Measurements from ENCODE around the gene OR11A1. TPM values are rescaled to one million over a fixed set of nuclear protein-coding genes. Genes with fewer than 3 reads are reported as not detected.

The OR11A1 gene
- not detected in 2 replicates for total RNA-seq (2014; rRNA removed)
- not detected for Bru-seq, nascent RNA
- BruChase-seq, experiment 1, labeled RNA remaining after a 6-hour chase = not detected
- not detected for BruChase-seq, experiment 2, labeled RNA remaining after a 2-hour chase
- long read RNA-seq = 0 reads

- Histone ChIP-seq H3K9me2 (replicated peaks; ENCODE audit: low read length) (no peaks in the 10 kb centered on the region), H3K9me3 (ENCODE audit: low read length) (no peaks in the 10 kb centered on the region), H3K79me2 (ENCODE audit: low read length) (no peaks in the 10 kb centered on the region), H3K27me3 (ENCODE audit: low read length) (peaks cover 44% of the 10 kb centered on the region), H3K4me2 (ENCODE audit: low read length) (no peak within 1 kb of the TSS), H3F3A (ENCODE audit: low read length, unreplicated experiment) (no peaks in the 10 kb centered on the region), H3K4me1 (ENCODE audit: insufficient read depth, low read length) (no peaks in the 10 kb centered on the region), H3K27ac (ENCODE audit: low read length) (no peak within 1 kb of the TSS), H3K36me3 (ENCODE audit: low read depth, low read length) (no peaks in the 10 kb centered on the region), H3K4me3 (ENCODE audit: low read length) (no peak within 1 kb of the TSS), H3K9ac (ENCODE audit: low read length) (no peak within 1 kb of the TSS), H2AFZ (ENCODE audit: low read length) (no peak within 1 kb of the TSS), H4K20me1 (ENCODE audit: low read length) (no peaks in the 10 kb centered on the region)
- DNase-seq = no peak
- no peak for ATAC-seq
- CTCF ChIA-PET = no interaction called here
- intact Hi-C loops (cut with micrococcal nuclease) = no loop called here
- BruUV-seq (replicated peaks) = no TSS peak
- TF ChIP-seq EZH2phosphoT487 (IDR thresholded peaks at IDR 0.05; ENCODE audit: borderline replicate concordance, low read length) (no peak), EZH2 (IDR thresholded peaks at IDR 0.05; ENCODE audit: low read length, unreplicated experiment) (no peak), CTCF (conservative IDR thresholded peaks at IDR 0.05; ENCODE audit: low read depth, low read length) (no peak)
- POLR2A ChIA-PET (ENCODE audit: unreplicated experiment) = no interaction called here
Measured at GRCh38 chr6:29456971-29457370, at the start of gene OR11A1, which contains the start of gene OR2H1. TSS of gene OR11A1 (minus strand) at chr6:29457071. CDS start at chr6:29427641, 29,430 bp downstream. TSS of gene OR2H1 (plus strand) at chr6:29457155. CDS start at chr6:29461770, 4,615 bp downstream.

GRCh38 chr6:29506446-29507067 lies 49.7 kb upstream of the OR11A1 start:
- no peaks in the 10 kb centered on the region for H3K4me1 ChIP-seq (ENCODE audit: insufficient read depth, low read length)
- intact Hi-C loops (cut with micrococcal nuclease) = no loop called here
- H3F3A ChIP-seq (ENCODE audit: low read length, unreplicated experiment) = no peaks in the 10 kb centered on the region
- ChIA-PET CTCF (no interaction called here), POLR2A (ENCODE audit: unreplicated experiment) (no interaction called here)
- H4K20me1 ChIP-seq (ENCODE audit: low read length) = no peaks in the 10 kb centered on the region
- no peaks in the 10 kb centered on the region for H3K79me2 ChIP-seq (ENCODE audit: low read length)
- H3K4me2 ChIP-seq (ENCODE audit: low read length) = no peak overlapping the region
- no peaks in the 10 kb centered on the region for H3K9me2 ChIP-seq (replicated peaks; ENCODE audit: low read length)
- no peaks in the 10 kb centered on the region for H3K36me3 ChIP-seq (ENCODE audit: low read depth, low read length)
- no peaks in the 10 kb centered on the region for H3K9me3 ChIP-seq (ENCODE audit: low read length)
- no peak overlapping the region for H2AFZ ChIP-seq (ENCODE audit: low read length)
- TF ChIP-seq EZH2phosphoT487 (IDR thresholded peaks at IDR 0.05; ENCODE audit: borderline replicate concordance, low read length) (no peak), CTCF (conservative IDR thresholded peaks at IDR 0.05; ENCODE audit: low read depth, low read length) (no peak), EZH2 (IDR thresholded peaks at IDR 0.05; ENCODE audit: low read length, unreplicated experiment) (no peak)
- H3K9ac ChIP-seq (ENCODE audit: low read length) = no peak overlapping the region
- H3K27ac ChIP-seq (ENCODE audit: low read length) = no peak overlapping the region
- H3K4me3 ChIP-seq (ENCODE audit: low read length) = no peak overlapping the region
- DNase-seq (no peak), ATAC-seq (no peak)
- H3K27me3 ChIP-seq (ENCODE audit: low read length) = peaks cover 66% of the 10 kb centered on the region
- no TSS peak for BruUV-seq (replicated peaks)

GRCh38 chr6:29505808-29506207 lies 48.9 kb upstream of the OR11A1 start:
- no peaks in the 10 kb centered on the region for H3K79me2 ChIP-seq (ENCODE audit: low read length)
- no peaks in the 10 kb centered on the region for H3K4me1 ChIP-seq (ENCODE audit: insufficient read depth, low read length)
- H3K36me3 ChIP-seq (ENCODE audit: low read depth, low read length) = no peaks in the 10 kb centered on the region
- intact Hi-C loops (cut with micrococcal nuclease) = no loop called here
- CTCF ChIA-PET = no interaction called here
- peaks cover 70% of the 10 kb centered on the region for H3K27me3 ChIP-seq (ENCODE audit: low read length)
- no peaks in the 10 kb centered on the region for H3K9me3 ChIP-seq (ENCODE audit: low read length)
- H2AFZ ChIP-seq (ENCODE audit: low read length) = no peak overlapping the region
- ATAC-seq = no peak
- H3K9ac ChIP-seq (ENCODE audit: low read length) = no peak overlapping the region
- H3K4me3 ChIP-seq (ENCODE audit: low read length) = no peak overlapping the region
- TF ChIP-seq EZH2phosphoT487 (IDR thresholded peaks at IDR 0.05; ENCODE audit: borderline replicate concordance, low read length) (no peak), CTCF (conservative IDR thresholded peaks at IDR 0.05; ENCODE audit: low read depth, low read length) (no peak), EZH2 (IDR thresholded peaks at IDR 0.05; ENCODE audit: low read length, unreplicated experiment) (no peak)
- no peak overlapping the region for H3K4me2 ChIP-seq (ENCODE audit: low read length)
- no peak for DNase-seq
- BruUV-seq (replicated peaks) = no TSS peak
- H3F3A ChIP-seq (ENCODE audit: low read length, unreplicated experiment) = no peaks in the 10 kb centered on the region
- H3K27ac ChIP-seq (ENCODE audit: low read length) = no peak overlapping the region
- H4K20me1 ChIP-seq (ENCODE audit: low read length) = no peaks in the 10 kb centered on the region
- POLR2A ChIA-PET (ENCODE audit: unreplicated experiment) = no interaction called here
- no peaks in the 10 kb centered on the region for H3K9me2 ChIP-seq (replicated peaks; ENCODE audit: low read length)

Data from PC-3 (cell line).